Dermis microvascular lymphatic vessel endothelial cell (primary cell): ENCODE measurements around the gene RBM19. TPM values are rescaled to one million over a fixed set of nuclear protein-coding genes. Genes with fewer than 3 reads are reported as not detected.

Experiments
- DNase-seq, 2 donors: peaks; one replicate each; pipeline versions ENCODE4 v3.0.0 to v3.0.0-alpha.2; 2010; ENCODE audit warnings: low read depth in 2 of 2
- total RNA-seq: library from RNA; depleted of rRNA; stranded (reverse); fragments of >200 nt; gene quantifications from 2 replicates; pipeline ENCODE4 v1.2.1, GENCODE V29; 2014

RBM19 gene
- total RNA-seq, 1 donor from 2014 or later, result 12.1 TPM

- DNase-seq, result no peak
These were observed 32.8 kb downstream of the RBM19 start for GRCh38 chr12:113933201-113933786.

GRCh38 chr12:113932381-113933196 is 33.5 kb downstream of the RBM19 start:
- no peak for DNase-seq

GRCh38 chr12:113931517-113931916 is 34.6 kb downstream of the RBM19 start:
- DNase-seq, result no peak

GRCh38 chr12:113930249-113930648 is 35.9 kb downstream of the RBM19 start:
- no peak for DNase-seq

- DNase-seq, result no peak
These were observed 36.7 kb downstream of the RBM19 start for GRCh38 chr12:113929312-113929989.

- DNase-seq, result no peak
These were observed 39.3 kb downstream of the RBM19 start for GRCh38 chr12:113926788-113927187.

GRCh38 chr12:113924341-113924740 is 41.8 kb downstream of the RBM19 start:
- DNase-seq, result no peak

GRCh38 chr12:113923251-113923650 is 42.9 kb downstream of the RBM19 start:
- no peak for DNase-seq

GRCh38 chr12:113921430-113921829 is 44.7 kb downstream of the RBM19 start:
- no peak for DNase-seq

- DNase-seq, result no peak
These were observed 46.3 kb downstream of the RBM19 start for GRCh38 chr12:113919791-113920190.

- no peak for DNase-seq
These were observed 47.8 kb downstream of the RBM19 start for GRCh38 chr12:113918306-113918705.

- no peak for DNase-seq
These were observed 48.7 kb downstream of the RBM19 start for GRCh38 chr12:113917393-113917792.

- no peak for DNase-seq
These were observed 51.3 kb downstream of the RBM19 start for GRCh38 chr12:113914806-113915205.

GRCh38 chr12:113914176-113914575 is 51.9 kb downstream of the RBM19 start:
- no peak for DNase-seq

GRCh38 chr12:113912760-113913329 is 53.3 kb downstream of the RBM19 start:
- peak; percentile 36 to 77 for DNase-seq

- no peak for DNase-seq
These were observed 54.0 kb downstream of the RBM19 start for GRCh38 chr12:113911971-113912759.

GRCh38 chr12:113910751-113911272 is 55.3 kb downstream of the RBM19 start:
- DNase-seq, result no peak

- no peak for DNase-seq
These were observed 56.2 kb downstream of the RBM19 start for GRCh38 chr12:113909776-113910420.

GRCh38 chr12:113908584-113909100 is 57.5 kb downstream of the RBM19 start:
- DNase-seq, result no peak

GRCh38 chr12:113907446-113908180 is 58.5 kb downstream of the RBM19 start:
- DNase-seq, result no peak
